CD14-positive monocyte (primary cell): ENCODE results near the gene AXIN1. TPM values are rescaled to one million over a fixed set of nuclear protein-coding genes. Genes with fewer than 3 reads are reported as not detected.

Experiments used
- DNase-seq, 3 donors: peaks; one replicate each; pipeline ENCODE4 v3.0.0-alpha.2; 2011 to 2022
- H2AFZ ChIP-seq: 2 replicates; pipeline ENCODE4 v1.6.0; 2012; ENCODE audit warnings: mild to moderate bottlenecking, low read depth, low read length, inconsistent platforms; ENCODE audit not compliant: insufficient read depth, poor library complexity, severe bottlenecking
- H3K27ac ChIP-seq, 2 donors: 1 replicate in 1 of 2; 2 replicates in 1 of 2; pipeline ENCODE4 v1.5.1; 2012 to 2013; ENCODE audit warnings: low read length in 2 of 2, control low read depth in 1 of 2, inconsistent platforms in 1 of 2, low read depth in 1 of 2, mild to moderate bottlenecking in 1 of 2
- H3K27me3 ChIP-seq, 2 donors: one replicate each; pipeline versions ENCODE4 v1.6.0 to v1.6.1; 2011 to 2013; ENCODE audit warnings: low read length in 2 of 2; ENCODE audit not compliant: control insufficient read depth in 2 of 2, insufficient read depth in 2 of 2
- H3K36me3 ChIP-seq, 2 donors: replicated peaks in 1 of 2; 1 replicate in 1 of 2; 2 replicates in 1 of 2; pipeline versions ENCODE4 v1.5.1 to v1.6.1; 2012 to 2013; ENCODE audit warnings: low read length in 2 of 2, control low read depth in 1 of 2, inconsistent platforms in 1 of 2, mild to moderate bottlenecking in 1 of 2; ENCODE audit not compliant: insufficient read depth in 2 of 2, control insufficient read depth in 1 of 2
- H3K4me1 ChIP-seq, 2 donors: 1 replicate in 1 of 2; 2 replicates in 1 of 2; pipeline versions ENCODE4 v1.5.1 to v1.6.1; 2012 to 2013; ENCODE audit warnings: low read length in 2 of 2, control low read depth in 1 of 2, inconsistent platforms in 1 of 2, mild to moderate bottlenecking in 1 of 2, moderate library complexity in 1 of 2; ENCODE audit not compliant: insufficient read depth in 2 of 2, control insufficient read depth in 1 of 2
- H3K4me2 ChIP-seq: replicated peaks from 2 replicates; pipeline ENCODE3; 2012; ENCODE audit warnings: low read length, moderate library complexity, mild to moderate bottlenecking; ENCODE audit not compliant: poor library complexity, severe bottlenecking; ENCODE audit errors: extremely low read depth
- H3K4me3 ChIP-seq, 3 experiments: fragments of 200-600 bp in 1 of 3; sonication (generic) in 1 of 3; replicated peaks in 1 of 3; 1 replicate in 2 of 3; 2 replicates in 1 of 3; pipeline ENCODE4 v1.5.1; 2011 to 2013; ENCODE audit warnings: low read length in 3 of 3, mild to moderate bottlenecking in 3 of 3, control low read depth in 2 of 3, low read depth in 2 of 3, inconsistent platforms in 1 of 3, moderate library complexity in 1 of 3
- H3K79me2 ChIP-seq: 2 replicates; pipeline ENCODE4 v1.6.0; 2012; ENCODE audit warnings: mild to moderate bottlenecking, control low read depth, inconsistent platforms, low read length, moderate library complexity; ENCODE audit not compliant: insufficient read depth
- H3K9ac ChIP-seq: 2 replicates; pipeline ENCODE4 v1.6.0; 2017; ENCODE audit warnings: low read length, mild to moderate bottlenecking; ENCODE audit not compliant: insufficient read depth, poor library complexity, severe bottlenecking
- H3K9me3 ChIP-seq, 2 donors: replicated peaks in 1 of 2; 1 replicate in 1 of 2; 2 replicates in 1 of 2; pipeline versions ENCODE4 v1.5.1 to v1.6.1; 2012 to 2013; ENCODE audit warnings: low read length in 2 of 2, control low read depth in 1 of 2; ENCODE audit not compliant: control insufficient read depth in 1 of 2, insufficient read depth in 1 of 2
- H4K20me1 ChIP-seq: 2 replicates; pipeline ENCODE4 v1.6.0; 2012; ENCODE audit warnings: mild to moderate bottlenecking, low read length, control low read depth, moderate library complexity; ENCODE audit not compliant: insufficient read depth
- H3K27ac Mint-ChIP-seq, 7 donors: one replicate each; pipeline ENCODE4 v1.8.0; 2020; ENCODE audit warnings: mild to moderate bottlenecking in 7 of 7, mixed read lengths in 7 of 7, moderate library complexity in 6 of 7, inconsistent platforms in 2 of 7
- H3K27me3 Mint-ChIP-seq, 3 donors: one replicate each; pipeline ENCODE4 v1.8.0; 2021 to 2022; ENCODE audit warnings: low read depth in 3 of 3, mild to moderate bottlenecking in 3 of 3, mixed read lengths in 3 of 3, moderate library complexity in 3 of 3, inconsistent platforms in 1 of 3
- H3K36me3 Mint-ChIP-seq, 2 donors: one replicate each; pipeline ENCODE4 v1.8.0; 2020; ENCODE audit warnings: mixed read lengths in 2 of 2, inconsistent platforms in 1 of 2, mild to moderate bottlenecking in 1 of 2
- H3K4me1 Mint-ChIP-seq: one replicate; pipeline ENCODE4 v1.8.0; 2020; ENCODE audit warnings: mild to moderate bottlenecking, mixed read lengths
- H3K4me3 Mint-ChIP-seq, 2 donors: one replicate each; pipeline ENCODE4 v1.8.0; 2020; ENCODE audit warnings: mild to moderate bottlenecking in 2 of 2, mixed read lengths in 2 of 2, moderate library complexity in 1 of 2
- H3K9me3 Mint-ChIP-seq, 7 donors: one replicate each; pipeline ENCODE4 v1.8.0; 2020 to 2022; ENCODE audit warnings: mixed read lengths in 7 of 7, mild to moderate bottlenecking in 6 of 7, moderate library complexity in 6 of 7, inconsistent platforms in 2 of 7
- WGBS: methylation state at CpG from one replicate; pipeline ENCODE4 v1.1.5; 2013; ENCODE audit warnings: missing lambda C conversion rate; ENCODE audit not compliant: insufficient coverage; 5-methylcytosine and 5-hydroxymethylcytosine counted together
- intact Hi-C, 2 donors: fragments of 100-400 bp; cut with micrococcal nuclease; formaldehyde crosslinking; loops; one replicate each; pipeline versions ENCODE4 v1.15.0 to v1.15.1; 2023
- polyA plus RNA-seq, 3 donors: library from polyadenylated mRNA; depleted of rRNA in 1 of 3; unstranded in 2 of 3; stranded (reverse) in 1 of 3; fragments of 300-500 nt in 2 of 3; fragments of >200 nt in 1 of 3; fragmentation: Illumina TruSeq in 2 of 3; gene quantifications; 1 replicate in 2 of 3; 2 replicates in 1 of 3; pipeline ENCODE4 v1.2.3, GENCODE V29; 2012 to 2021
- TF ChIP-seq, protein P1 (sequence below): fragments of 200-600 bp; IDR thresholded peaks from one replicate; pipeline ENCODE4 v1.8.0; 2022; ENCODE audit warnings: antibody characterized with exemption, mild to moderate bottlenecking

Gene AXIN1
- polyA plus RNA-seq, 3 donors = 0.30 to 20.9 (median 0.74) TPM

DNA sequence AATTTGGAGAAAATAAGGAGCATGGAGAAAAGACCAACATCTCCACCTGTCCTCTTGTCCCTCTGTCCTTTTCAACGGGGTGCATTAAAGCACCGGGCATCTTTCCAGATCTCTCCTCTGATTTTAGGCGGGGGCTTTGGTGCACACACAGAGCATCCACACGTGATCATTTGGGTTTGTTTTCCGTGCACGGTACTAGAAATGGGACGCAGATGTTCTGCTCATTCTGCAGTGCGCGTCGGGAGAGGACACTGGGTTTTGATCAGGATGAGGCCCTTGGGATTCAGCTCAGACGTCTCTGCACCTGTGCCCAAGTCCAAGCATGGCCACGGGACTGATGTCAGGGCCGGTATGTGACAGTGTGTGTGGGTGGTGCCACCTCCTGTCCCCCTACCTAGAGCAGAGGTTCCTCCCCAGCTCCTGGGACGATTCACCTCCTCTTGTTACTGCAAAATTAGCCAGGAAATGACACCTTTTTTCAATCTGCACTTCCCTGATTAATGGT is 37.7 kb downstream of the AXIN1 start:
- TF ChIP-seq, protein P1, sequence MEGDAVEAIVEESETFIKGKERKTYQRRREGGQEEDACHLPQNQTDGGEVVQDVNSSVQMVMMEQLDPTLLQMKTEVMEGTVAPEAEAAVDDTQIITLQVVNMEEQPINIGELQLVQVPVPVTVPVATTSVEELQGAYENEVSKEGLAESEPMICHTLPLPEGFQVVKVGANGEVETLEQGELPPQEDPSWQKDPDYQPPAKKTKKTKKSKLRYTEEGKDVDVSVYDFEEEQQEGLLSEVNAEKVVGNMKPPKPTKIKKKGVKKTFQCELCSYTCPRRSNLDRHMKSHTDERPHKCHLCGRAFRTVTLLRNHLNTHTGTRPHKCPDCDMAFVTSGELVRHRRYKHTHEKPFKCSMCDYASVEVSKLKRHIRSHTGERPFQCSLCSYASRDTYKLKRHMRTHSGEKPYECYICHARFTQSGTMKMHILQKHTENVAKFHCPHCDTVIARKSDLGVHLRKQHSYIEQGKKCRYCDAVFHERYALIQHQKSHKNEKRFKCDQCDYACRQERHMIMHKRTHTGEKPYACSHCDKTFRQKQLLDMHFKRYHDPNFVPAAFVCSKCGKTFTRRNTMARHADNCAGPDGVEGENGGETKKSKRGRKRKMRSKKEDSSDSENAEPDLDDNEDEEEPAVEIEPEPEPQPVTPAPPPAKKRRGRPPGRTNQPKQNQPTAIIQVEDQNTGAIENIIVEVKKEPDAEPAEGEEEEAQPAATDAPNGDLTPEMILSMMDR = no peak
- Histone ChIP-seq H3K36me3 (peaks cover 51 to 76% of the 10 kb centered on the region in 2 donors), H2AFZ (no peak overlapping the region), H3K9ac (no peak overlapping the region), H3K4me2 (no peak overlapping the region), H3K79me2 (peaks cover 75% of the 10 kb centered on the region), H3K9me3 (no peaks in the 10 kb centered on the region), H3K27me3 (no peaks in the 10 kb centered on the region), H3K4me3 (no peak overlapping the region), H3K4me1 (no peaks in the 10 kb centered on the region), H4K20me1 (peaks cover 48% of the 10 kb centered on the region), H3K27ac (no peak overlapping the region)
- Mint-ChIP-seq H3K27me3 (no peaks in the 10 kb centered on the region), H3K36me3 (peaks cover 62 to 73% of the 10 kb centered on the region in 2 donors), H3K27ac (peak overlapping the region in 2 of 7 donors; percentile 13 to 73), H3K4me3 (no peak overlapping the region), H3K9me3 (no peaks in the 10 kb centered on the region), H3K4me1 (no peaks in the 10 kb centered on the region)
- intact Hi-C loops = loop anchor here in 1 of 2 donors (5.0 kb wide), 1 partner anchor 32 kb away; no protein-coding TSS in a partner anchor
- 94% methylated on average over 9 of the region's 14 CpGs for whole genome bisulfite sequencing
- no peak for DNase-seq

DNA sequence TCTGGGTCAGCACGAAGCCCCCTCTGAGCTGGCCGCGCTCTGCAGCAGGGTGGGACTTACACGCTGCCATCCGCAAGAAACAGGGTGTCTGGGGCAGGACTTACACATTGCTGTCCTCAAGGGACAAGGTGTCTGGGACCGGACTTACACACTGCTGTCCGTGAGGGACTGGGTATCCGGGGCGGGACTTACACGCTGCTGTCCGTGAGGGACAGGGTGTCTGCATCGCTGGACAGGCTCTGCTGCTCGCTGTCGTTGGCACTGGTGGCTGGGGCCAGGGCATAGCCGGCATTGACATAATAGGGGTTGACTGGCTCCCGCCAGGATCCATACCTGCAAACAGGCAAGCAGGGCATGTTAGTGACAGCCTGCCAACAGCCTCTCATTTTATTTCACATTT is 38.2 kb downstream of the AXIN1 start:
- TF ChIP-seq, protein P1 = no peak
- H3K4me2 ChIP-seq = no peak overlapping the region
- intact Hi-C loops = loop anchor here in 1 of 2 donors (5.0 kb wide), 1 partner anchor 33 kb away; no protein-coding TSS in a partner anchor
- Mint-ChIP-seq H3K9me3 (no peaks in the 10 kb centered on the region), H3K4me3 (no peak overlapping the region), H3K36me3 (peaks cover 62 to 73% of the 10 kb centered on the region in 2 donors), H3K27me3 (no peaks in the 10 kb centered on the region), H3K27ac (peak overlapping the region in 2 of 7 donors; percentile 13 to 78), H3K4me1 (no peaks in the 10 kb centered on the region)
- H3K79me2 ChIP-seq = peaks cover 70% of the 10 kb centered on the region
- H4K20me1 ChIP-seq = peaks cover 47% of the 10 kb centered on the region
- H3K27ac ChIP-seq = no peak overlapping the region
- H3K9me3 ChIP-seq = no peaks in the 10 kb centered on the region
- no peak overlapping the region for H2AFZ ChIP-seq
- H3K9ac ChIP-seq = no peak overlapping the region
- H3K4me3 ChIP-seq = no peak overlapping the region
- DNase-seq = no peak
- no peaks in the 10 kb centered on the region for H3K27me3 ChIP-seq
- 99% methylated on average over 15 of the region's 16 CpGs for WGBS
- peaks cover 56 to 76% of the 10 kb centered on the region in 2 donors for H3K36me3 ChIP-seq
- H3K4me1 ChIP-seq = no peaks in the 10 kb centered on the region
